OCI-LY1 (cell line): ENCODE data around the gene KRTAP3-2.

Experiments used
- H2AFZ ChIP-seq: fragments of 200-600 bp; sonication (generic), shearing (Covaris generic); 2 replicates; pipeline ENCODE4 v1.6.0; 2014; ENCODE audit warnings: antibody characterized with exemption, mild to moderate bottlenecking, low read length
- H3F3A ChIP-seq: fragments of 200-600 bp; sonication (generic), shearing (Covaris generic); 2 replicates; pipeline ENCODE4 v1.6.0; 2014; ENCODE audit warnings: mild to moderate bottlenecking, antibody characterized with exemption, low read length, moderate library complexity; ENCODE audit not compliant: insufficient read depth
- H3K27ac ChIP-seq: fragments of 200-600 bp; sonication (generic); 2 replicates; pipeline ENCODE4 v1.5.1; 2014; ENCODE audit warnings: low read length, mixed run types, mild to moderate bottlenecking, low read depth; ENCODE audit not compliant: poor library complexity, severe bottlenecking
- H3K27me3 ChIP-seq: fragments of 200-600 bp; sonication (generic); 2 replicates; pipeline ENCODE4 v1.6.0; 2014; ENCODE audit warnings: antibody characterized with exemption, mild to moderate bottlenecking, low read length, moderate library complexity; ENCODE audit not compliant: insufficient read depth
- H3K36me3 ChIP-seq: fragments of 200-600 bp; sonication (generic); 2 replicates; pipeline ENCODE4 v1.6.1; 2014; ENCODE audit warnings: mild to moderate bottlenecking, antibody characterized with exemption, low read length, moderate library complexity, mixed read lengths; ENCODE audit not compliant: insufficient read depth
- H3K4me1 ChIP-seq: fragments of 200-600 bp; sonication (generic); 2 replicates; pipeline ENCODE4 v1.5.1; 2014; ENCODE audit warnings: mild to moderate bottlenecking, low read length, moderate library complexity; ENCODE audit not compliant: insufficient read depth, severe bottlenecking
- H3K4me2 ChIP-seq: fragments of 200-600 bp; sonication (generic), shearing (Covaris generic); 2 replicates; pipeline ENCODE4 v1.6.1; 2014; ENCODE audit warnings: low read length
- H3K4me3 ChIP-seq: fragments of 200-600 bp; sonication (generic); 2 replicates; pipeline ENCODE4 v1.5.1; 2014; ENCODE audit warnings: low read length, low read depth, mild to moderate bottlenecking, mixed read lengths; ENCODE audit not compliant: poor library complexity, severe bottlenecking
- H3K79me2 ChIP-seq: fragments of 200-600 bp; shearing (Covaris generic); 2 replicates; pipeline ENCODE4 v1.6.1; 2016; ENCODE audit warnings: mixed run types, low read length, mixed read lengths; ENCODE audit not compliant: insufficient read depth
- H3K9ac ChIP-seq: fragments of 200-600 bp; sonication (generic), shearing (Covaris generic); 2 replicates; pipeline ENCODE4 v1.6.1; 2014; ENCODE audit warnings: mild to moderate bottlenecking, low read length, mixed read lengths
- H3K9me2 ChIP-seq: fragments of 200-600 bp; sonication (generic), shearing (Covaris generic); 2 replicates; pipeline ENCODE4 v1.6.1; 2014; ENCODE audit warnings: low read depth, mild to moderate bottlenecking, low read length, mixed read lengths
- H3K9me3 ChIP-seq: fragments of 200-600 bp; shearing (Covaris generic); 2 replicates; pipeline ENCODE4 v1.6.1; 2014; ENCODE audit warnings: low read length, mixed read lengths
- H4K20me1 ChIP-seq: fragments of 200-600 bp; sonication (generic), shearing (Covaris generic); 2 replicates; pipeline ENCODE4 v1.6.0; 2016; ENCODE audit warnings: mild to moderate bottlenecking, low read length; ENCODE audit not compliant: insufficient read depth
- EZH2 ChIP-seq: fragments of 200-600 bp; sonication (generic), shearing (Covaris generic); IDR thresholded peaks from 2 replicates; pipeline ENCODE4 v1.8.0; 2017; ENCODE audit warnings: borderline replicate concordance, mixed run types, mild to moderate bottlenecking, antibody characterized with exemption, low read length, moderate library complexity, mixed read lengths
- TF ChIP-seq, protein P1 (sequence below): fragments of 200-600 bp; sonication (generic), shearing (Covaris generic); IDR thresholded peaks from 2 replicates; pipeline ENCODE4 v1.5.1; 2017; ENCODE audit warnings: mild to moderate bottlenecking, antibody characterized with exemption, low read length, moderate library complexity, mixed read lengths

The KRTAP3-2 gene

DNA sequence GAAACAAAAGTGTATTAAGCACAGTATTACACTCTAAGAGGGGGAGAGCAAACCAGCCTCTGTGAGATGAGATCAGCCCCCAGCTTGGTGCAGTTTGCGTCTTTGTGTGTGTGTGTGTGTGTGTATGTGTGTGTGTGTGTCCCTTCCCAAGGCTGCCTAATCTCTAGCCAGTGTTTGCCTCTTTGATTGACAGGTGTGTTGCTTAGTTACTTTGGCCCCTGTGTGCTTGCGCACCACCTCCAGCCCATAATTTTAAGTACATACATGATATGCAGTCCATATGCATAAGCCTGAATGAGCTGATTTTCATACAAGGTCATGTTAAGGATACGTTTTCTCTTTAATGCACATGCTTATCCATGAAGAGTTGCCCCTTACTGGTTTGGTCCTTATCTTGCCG lies 2.1 kb upstream of the KRTAP3-2 start:
- no peaks in the 10 kb centered on the region for H3K36me3 ChIP-seq
- no peaks in the 10 kb centered on the region for H3K9me3 ChIP-seq
- H3K9ac ChIP-seq: no peak overlapping the region
- H2AFZ ChIP-seq: no peak overlapping the region
- H3K79me2 ChIP-seq: no peaks in the 10 kb centered on the region
- H4K20me1 ChIP-seq: no peaks in the 10 kb centered on the region
- no peak overlapping the region for H3K4me3 ChIP-seq
- no peak overlapping the region for H3K27ac ChIP-seq
- no peaks in the 10 kb centered on the region for H3K4me1 ChIP-seq
- no peaks in the 10 kb centered on the region; the same call in 1 of the 2 replicates for H3K27me3 ChIP-seq
- TF ChIP-seq, protein P1, sequence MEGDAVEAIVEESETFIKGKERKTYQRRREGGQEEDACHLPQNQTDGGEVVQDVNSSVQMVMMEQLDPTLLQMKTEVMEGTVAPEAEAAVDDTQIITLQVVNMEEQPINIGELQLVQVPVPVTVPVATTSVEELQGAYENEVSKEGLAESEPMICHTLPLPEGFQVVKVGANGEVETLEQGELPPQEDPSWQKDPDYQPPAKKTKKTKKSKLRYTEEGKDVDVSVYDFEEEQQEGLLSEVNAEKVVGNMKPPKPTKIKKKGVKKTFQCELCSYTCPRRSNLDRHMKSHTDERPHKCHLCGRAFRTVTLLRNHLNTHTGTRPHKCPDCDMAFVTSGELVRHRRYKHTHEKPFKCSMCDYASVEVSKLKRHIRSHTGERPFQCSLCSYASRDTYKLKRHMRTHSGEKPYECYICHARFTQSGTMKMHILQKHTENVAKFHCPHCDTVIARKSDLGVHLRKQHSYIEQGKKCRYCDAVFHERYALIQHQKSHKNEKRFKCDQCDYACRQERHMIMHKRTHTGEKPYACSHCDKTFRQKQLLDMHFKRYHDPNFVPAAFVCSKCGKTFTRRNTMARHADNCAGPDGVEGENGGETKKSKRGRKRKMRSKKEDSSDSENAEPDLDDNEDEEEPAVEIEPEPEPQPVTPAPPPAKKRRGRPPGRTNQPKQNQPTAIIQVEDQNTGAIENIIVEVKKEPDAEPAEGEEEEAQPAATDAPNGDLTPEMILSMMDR: no peak
- TF ChIP-seq EZH2: no peak
- no peak overlapping the region for H3K4me2 ChIP-seq
- no peaks in the 10 kb centered on the region for H3F3A ChIP-seq
- H3K9me2 ChIP-seq: no peaks in the 10 kb centered on the region

DNA sequence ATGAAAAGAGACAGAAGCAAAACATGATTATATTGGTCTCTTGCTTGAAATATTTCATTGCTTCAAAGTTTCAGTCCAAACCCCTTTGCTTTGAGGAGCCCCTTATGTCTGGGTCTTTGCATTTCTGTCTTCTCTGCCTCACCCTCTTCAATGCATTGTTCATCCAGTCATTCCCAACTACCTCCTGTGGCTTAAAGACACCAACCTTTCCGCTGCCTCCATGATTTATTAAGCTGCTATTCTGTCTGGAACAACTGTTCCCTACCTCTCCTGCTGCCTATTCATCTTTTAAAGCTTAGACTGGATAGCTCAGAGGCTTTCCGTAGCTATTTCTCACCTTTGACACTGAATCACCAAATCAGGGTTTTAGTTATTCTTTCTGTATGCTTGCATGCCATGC lies 2.3 kb downstream of the KRTAP3-2 start:
- H3K9ac ChIP-seq: no peak overlapping the region
- H3K36me3 ChIP-seq: no peaks in the 10 kb centered on the region
- H3K4me2 ChIP-seq: no peak overlapping the region
- TF ChIP-seq, protein P1: no peak
- TF ChIP-seq EZH2: no peak
- H3K9me3 ChIP-seq: no peaks in the 10 kb centered on the region
- H3K9me2 ChIP-seq: no peaks in the 10 kb centered on the region
- no peak overlapping the region for H2AFZ ChIP-seq
- H3F3A ChIP-seq: no peaks in the 10 kb centered on the region
- no peaks in the 10 kb centered on the region for H3K27me3 ChIP-seq
- no peaks in the 10 kb centered on the region for H3K79me2 ChIP-seq
- no peaks in the 10 kb centered on the region for H3K4me1 ChIP-seq
- H3K4me3 ChIP-seq: no peak overlapping the region
- H4K20me1 ChIP-seq: no peaks in the 10 kb centered on the region
- H3K27ac ChIP-seq: no peak overlapping the region

DNA sequence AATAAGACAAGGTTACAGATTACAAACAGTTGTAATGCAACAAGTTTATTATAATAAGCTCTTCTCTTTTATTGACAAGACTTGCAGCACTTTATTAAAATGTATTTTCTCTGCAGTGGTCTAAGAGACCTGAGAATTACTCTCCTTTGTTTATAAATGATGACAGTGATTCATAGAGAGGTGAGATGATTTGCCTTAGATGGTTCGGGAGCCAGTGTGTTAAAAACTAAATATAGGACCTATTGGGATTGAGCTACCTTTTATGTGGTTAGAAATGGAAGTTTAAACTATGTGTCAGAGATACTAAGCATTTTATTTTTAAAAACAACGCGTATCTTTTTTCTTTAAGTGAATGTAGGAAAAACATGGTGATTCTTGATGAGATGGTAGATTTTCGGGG lies 2.9 kb downstream of the KRTAP3-2 start:
- H3F3A ChIP-seq: no peaks in the 10 kb centered on the region
- no peak overlapping the region for H3K4me2 ChIP-seq
- H3K27me3 ChIP-seq: no peaks in the 10 kb centered on the region
- H3K9me2 ChIP-seq: no peaks in the 10 kb centered on the region
- no peaks in the 10 kb centered on the region for H3K9me3 ChIP-seq
- H4K20me1 ChIP-seq: no peaks in the 10 kb centered on the region
- no peak overlapping the region for H3K4me3 ChIP-seq
- H3K4me1 ChIP-seq: no peaks in the 10 kb centered on the region
- H3K36me3 ChIP-seq: no peaks in the 10 kb centered on the region
- no peak for TF ChIP-seq EZH2
- TF ChIP-seq, protein P1: no peak
- no peak overlapping the region for H3K27ac ChIP-seq
- H3K79me2 ChIP-seq: no peaks in the 10 kb centered on the region
- H2AFZ ChIP-seq: no peak overlapping the region
- H3K9ac ChIP-seq: no peak overlapping the region
